GM19397 (cell line): ENCODE data around the gene FBXL13.
A peak's percentile ranks its signal among the peaks of the same experiment; 100 is the strongest.
"Not testable (repeated sequence)": the region's sequence is repeated elsewhere in the genome, so short reads cannot be mapped to it uniquely, and the experiment has no call there.

Experiments used
- ATAC-seq: cut with Tn5 transposase; IDR thresholded peaks from one replicate; pipeline ENCODE4 v1.9.1; 2021; ENCODE audit warnings: mild to moderate bottlenecking, moderate library complexity; ENCODE audit not compliant: unreplicated experiment

Gene FBXL13

DNA sequence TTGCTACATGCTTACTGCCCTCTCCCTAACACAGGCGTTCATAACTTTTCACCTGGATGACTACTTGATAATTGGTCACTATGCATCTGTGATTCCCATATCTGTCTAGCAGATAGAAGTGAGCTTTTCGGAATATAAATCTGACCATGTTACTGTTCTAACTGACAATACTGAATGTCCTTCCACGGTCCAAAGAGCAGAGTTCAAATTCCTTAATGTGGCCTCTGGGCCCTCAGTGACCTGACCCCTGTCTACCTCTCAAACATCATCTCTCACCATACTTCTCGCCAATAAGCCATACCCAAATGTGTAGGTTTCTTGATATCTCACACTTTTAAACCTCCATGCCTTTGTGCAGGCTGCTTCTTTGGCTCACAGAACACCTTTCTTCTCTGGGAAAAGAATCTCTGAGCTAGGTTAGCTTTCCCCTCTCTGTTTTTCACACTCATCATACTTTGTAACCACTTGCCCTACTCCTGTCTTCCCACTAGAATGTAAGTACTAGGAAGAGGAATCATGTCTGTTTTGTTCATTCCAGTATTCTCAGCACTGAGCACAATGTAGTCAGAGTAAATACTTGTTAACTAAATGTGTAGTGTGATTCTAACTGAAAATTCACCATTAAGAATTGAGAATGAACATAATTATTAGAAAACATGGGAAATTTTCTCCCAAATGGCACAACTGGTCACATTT lies 201.0 kb downstream of the FBXL13 start:
- peak; percentile 26 for ATAC-seq

DNA sequence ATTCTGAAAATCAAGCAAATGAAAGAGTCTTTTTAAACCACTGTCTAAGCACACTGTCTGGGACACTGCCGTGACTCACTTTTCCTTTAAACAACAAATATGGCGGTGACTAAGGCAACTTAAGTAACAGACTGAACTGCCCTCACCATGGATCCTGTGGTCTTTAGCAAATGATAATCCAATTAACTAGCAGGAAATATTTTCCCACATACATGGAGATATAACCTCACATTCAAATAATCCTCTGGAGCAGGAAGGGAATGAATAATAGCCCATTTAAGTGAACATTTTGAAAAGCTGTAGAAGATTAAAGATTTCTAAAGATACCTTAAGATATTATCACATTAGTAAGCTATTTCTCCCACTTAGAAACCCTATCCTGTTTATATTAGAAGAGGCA lies 202.1 kb downstream of the FBXL13 start:
- no peak for ATAC-seq

DNA sequence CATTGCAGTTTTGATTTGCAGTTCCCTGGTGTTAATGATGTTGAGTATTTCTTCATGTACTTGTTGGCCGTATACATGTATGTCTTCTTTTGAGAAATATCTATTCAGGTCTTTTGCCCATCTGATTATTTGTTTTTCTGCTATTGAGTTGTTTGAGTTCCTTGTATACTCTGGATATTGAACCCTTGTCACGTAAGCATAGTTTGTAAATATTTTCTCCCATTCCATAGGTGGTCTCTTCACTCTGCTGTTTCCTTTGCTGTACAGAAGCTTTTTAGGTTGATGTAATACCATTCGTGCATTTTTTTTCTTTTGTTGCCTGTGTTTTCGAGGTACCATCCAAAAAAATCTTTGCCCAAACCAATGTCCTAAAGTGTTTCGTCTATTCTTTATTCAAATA lies 205.4 kb downstream of the FBXL13 start:
- ATAC-seq, result no peak

DNA sequence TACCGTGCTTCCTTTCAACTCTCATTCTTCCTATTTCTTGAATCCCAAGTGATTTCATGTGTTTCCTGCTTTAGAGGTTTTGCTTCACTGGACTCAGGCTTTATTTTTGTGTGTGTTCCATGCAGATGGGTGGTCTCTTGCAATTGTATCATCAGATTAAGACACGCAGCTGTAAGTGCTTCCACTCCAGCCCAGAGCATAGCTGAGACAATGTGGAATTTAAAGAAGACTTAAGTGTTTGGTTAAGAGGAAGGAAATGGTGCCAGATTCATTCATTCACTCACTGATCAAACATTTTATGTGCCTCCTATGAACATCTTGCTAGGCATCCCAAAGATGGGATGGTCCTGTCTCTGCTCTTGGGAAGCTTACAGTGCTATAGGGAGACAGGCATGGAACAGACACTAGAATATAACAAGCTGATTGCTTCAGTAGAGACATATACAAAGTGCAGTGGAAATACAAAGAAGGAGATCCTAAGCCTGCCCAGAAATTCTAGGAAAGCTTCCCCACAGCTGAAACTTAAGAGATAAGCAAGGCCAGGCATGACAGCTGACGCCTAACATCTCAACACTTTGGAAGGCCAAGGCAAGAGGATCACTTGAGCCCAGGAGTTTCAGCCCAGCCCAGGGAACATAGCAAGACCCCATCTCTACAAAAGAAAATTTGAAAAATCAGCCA lies 207.9 kb downstream of the FBXL13 start:
- ATAC-seq, result no peak

DNA sequence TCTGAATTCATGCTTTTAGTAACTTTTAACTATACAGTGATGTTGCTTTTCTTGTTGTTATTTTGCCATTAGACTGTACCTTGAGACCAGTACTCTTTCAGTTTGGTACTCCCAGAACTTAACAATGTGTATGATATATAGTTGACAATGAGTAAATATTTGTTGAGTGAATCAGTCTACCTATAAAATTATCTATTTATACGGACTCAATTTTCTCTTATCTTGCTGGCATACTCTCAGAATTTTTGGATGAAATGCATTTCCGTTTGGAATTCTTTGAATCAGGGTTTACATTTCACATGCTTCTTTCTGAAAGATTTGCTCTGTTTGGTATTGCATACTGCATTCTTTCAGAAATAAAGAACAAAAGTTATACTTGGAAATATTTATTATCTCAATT lies 209.6 kb downstream of the FBXL13 start:
- ATAC-seq, result no peak

DNA sequence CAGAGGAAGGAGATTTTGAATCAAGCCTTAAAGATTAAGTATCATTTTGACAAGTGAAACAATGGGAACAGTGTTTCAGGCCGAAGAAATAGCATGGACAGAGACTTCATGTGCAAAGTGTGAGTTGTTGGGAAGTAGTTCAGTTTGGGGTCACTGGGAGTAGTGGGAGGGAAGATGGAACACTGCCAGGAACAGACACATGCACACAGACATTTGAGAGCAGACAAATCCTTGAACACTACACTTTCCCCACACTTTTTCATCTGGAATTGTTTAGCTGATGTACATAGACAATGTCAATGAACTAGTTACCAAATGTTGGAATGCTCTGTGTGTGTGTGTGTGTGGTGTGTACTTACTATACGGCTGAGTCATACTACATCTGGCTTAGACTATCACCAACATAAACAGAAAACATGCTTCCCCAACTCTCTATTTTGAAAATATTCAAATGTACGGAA lies 214.2 kb downstream of the FBXL13 start:
- ATAC-seq, result no peak

DNA sequence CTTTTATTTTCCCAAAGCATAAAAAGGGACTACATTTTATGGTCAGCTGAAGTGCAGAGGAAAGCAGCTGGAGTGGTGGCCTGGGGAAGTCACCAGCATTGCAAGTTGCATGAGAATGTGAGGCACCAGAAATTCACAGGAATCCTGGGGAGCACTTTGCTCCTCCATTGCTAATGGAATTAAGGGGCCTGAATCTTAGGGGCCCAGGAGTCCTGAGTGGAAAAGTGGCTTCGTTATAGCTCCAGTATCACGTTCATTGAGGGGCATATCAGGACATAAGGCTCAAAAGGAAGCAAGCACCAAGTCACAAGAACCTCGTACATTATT lies 214.8 kb downstream of the FBXL13 start:
- no peak for ATAC-seq

DNA sequence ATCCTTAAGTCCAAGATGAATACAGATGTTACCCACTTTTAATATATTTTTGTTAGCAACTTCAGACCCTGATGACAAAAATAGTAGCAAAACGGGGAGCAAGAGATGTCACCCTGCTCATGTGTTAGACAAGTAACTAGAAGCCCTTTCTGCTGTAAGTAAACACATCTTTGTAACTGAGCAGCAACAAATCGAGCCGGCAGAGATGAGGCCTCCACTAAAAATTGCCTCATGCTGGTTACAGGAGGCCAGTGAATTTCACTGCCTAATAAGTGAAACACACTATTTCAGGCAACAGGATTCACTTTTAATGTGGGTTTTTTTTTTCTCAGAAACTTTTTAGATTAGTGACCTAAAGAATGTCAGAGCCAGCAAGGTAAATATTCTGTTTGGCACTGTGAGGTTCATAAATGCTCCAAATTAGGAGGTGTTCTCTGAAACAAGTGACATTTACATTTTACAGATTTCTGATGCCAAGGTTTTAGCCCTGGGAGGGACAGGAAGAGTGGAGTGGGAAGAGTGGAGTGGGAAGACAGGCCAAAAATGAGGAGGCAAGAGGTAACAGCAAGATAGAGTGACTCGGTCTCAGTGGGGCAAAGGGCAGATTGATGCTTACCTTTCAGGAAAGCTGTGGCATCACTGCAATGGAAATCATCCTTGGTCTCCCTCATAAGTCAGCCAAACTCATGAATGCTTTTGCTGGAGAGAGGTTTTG lies 215.4 kb downstream of the FBXL13 start:
- ATAC-seq, result no peak

DNA sequence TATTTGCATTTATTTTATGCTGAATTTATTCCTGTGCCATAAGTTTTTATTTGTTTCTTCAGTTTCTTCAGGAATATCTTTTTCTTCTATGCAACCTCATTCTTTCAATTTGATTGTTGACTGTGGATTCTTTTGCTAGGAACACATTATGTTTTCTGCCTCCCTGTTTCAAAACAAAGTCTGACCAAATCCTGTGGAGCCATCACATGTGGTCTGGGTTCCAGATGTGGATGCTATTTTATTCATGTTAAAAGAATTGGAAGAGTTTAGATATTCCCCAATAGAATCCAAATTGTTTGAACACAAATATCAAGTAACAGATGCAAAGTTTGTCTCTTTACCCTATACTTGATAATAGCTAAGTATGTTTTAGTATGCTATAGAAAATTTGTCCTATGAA lies 218.6 kb downstream of the FBXL13 start:
- ATAC-seq, result no peak

DNA sequence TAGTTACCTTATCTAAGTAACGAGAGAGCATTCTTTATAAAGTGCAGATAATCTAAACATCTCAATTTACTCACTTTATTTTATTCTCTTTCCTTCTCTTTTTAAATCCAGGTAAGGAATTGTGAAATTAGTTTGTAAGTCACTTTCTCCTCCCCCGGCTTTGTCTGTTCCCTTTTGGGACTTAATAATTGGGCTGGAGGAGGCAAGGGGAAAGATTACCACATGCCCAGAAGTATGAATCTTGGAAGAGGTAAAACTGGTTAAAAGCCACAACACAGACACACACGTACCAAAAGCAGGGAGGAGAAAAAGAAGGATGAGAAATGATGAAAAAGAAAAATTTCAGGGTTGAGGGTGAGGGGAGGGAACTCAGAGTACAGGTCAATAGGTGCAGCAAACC lies 225.1 kb downstream of the FBXL13 start:
- no peak for ATAC-seq

DNA sequence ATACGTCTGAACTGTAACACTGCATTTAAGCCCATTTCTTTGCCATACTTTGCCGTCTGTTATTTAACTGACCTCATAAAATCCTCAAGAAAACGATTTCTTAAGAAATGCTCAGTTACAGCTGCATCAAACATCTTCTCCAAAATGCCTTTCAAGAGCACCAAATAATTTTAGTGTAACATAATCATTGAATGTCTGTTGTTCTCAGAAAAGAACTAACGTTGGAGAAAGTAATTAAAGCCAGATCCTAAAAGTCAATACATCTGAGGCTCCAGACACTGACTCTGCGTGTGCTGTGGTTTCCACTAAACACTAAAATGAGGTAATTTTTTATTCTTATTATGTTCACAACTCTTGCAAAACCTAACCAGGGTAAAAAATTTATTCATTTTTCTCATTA lies 225.5 kb downstream of the FBXL13 start:
- ATAC-seq, result no peak

DNA sequence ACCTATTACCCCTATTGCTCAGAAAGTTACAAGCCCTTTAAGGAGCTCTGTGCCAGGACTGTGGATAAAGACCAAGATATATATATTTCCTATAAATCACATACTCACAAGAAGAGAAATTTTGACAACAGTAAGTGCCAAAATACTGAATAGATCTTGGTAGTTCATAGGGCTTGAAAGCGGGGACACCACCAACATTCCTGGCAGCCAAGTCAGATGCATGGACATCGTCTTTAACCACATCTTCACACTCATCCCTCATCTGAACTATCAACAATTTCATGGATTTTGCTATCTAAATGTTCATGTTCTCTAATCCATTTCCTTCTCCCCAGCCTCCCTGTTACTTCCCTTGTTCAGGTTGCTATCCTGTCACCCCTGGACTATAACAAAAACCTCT lies 229.2 kb downstream of the FBXL13 start:
- ATAC-seq, result no peak

DNA sequence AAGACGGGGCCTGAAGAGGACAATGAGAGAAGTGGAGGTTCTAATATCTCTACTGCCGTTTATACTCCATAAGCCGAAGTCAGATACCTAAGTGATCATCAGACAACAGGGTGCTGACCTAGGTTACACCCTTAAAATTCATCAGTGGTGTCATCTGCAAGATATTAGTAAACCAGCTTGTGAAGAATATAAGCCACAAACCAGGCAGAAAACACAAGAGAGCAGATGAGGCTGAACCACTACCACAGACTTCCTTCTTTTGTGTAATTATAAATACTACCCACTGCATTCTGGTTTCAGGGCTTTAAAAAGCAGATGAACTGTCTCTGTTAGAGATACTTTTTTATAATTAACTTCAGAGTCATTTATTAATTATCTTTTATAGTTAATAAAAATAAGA lies 230.7 kb downstream of the FBXL13 start:
- peak; percentile 60 for ATAC-seq

DNA sequence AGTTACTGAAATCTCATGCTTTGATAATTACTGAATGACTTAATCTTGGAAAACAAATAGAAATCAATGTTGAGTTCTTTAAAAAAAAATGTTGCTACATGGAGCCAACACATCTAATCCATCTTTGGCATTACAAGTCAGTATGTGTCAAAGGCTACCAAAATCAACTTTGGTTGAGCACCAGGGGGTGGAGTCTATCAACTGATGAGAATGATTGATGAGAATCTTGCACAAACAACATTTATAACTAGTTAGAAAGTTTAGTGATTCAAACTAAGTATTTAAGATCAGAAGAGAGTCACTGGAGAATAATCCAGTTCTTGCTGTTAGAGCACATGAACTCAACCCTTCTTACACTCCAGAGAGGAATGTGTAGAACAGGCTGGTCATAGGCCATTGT lies 232.3 kb downstream of the FBXL13 start:
- no peak for ATAC-seq

DNA sequence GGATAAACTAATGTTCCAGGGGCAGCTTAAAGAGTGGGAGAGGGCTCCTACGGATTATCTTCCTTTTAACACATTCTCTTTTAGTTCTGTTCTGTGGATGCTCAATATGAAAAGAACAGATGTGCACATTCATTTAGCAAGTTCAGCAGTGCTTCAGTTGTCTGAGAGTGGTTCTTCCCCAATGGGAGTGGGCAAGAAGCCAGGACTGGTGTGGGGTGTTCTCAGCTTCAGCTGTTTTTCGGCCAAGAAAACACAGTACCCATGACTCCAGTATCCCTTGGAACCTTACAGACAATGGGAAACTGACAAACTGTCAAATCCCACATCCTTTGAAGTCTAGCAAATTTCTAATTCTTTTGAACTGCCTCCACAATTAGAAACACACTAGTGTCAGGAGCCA lies 233.3 kb downstream of the FBXL13 start:
- no peak for ATAC-seq

DNA sequence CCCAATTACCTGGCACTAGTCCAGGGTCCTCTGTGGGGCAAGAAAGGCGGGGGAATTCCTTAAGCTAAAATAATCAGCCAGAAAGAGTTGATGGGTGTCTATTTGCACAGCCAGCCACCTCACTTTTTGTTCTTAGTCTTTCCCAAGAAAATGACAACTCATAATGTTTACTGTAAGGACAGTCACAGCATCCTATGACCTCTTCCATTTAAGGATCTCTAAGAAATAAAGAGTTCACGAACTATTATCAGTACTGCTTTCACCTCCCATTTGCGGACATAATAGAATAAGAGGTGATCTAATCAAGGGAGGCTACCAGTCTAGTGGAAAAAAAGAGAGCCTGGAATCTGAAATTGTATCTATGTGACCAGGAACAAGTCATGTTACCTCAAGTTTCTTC lies 234.2 kb downstream of the FBXL13 start:
- ATAC-seq, result no peak

DNA sequence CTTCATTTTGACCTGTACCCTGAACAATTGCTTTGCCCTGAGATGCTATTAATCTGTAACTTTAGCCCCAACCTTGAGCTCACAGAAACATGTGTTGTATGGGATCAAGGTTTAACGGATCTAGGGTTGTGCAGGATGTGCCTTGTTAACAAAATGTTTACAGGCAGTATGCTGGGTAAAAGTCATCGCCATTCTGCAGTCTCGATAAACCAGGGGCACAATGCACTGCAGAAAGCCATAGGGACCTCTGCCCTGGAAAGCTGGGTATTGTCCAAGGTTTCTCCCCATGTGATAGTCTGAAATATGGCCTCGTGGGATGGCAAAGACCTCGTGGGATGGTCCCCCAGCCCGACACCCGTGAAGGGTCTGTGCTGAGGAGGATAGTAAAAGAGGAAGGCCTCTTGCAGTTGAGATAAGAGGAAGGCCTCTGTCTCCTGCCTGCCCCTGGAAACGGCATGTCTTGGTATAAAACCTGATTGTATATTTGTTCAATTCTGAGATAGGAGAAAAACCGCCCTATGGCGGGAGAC lies 236.0 kb downstream of the FBXL13 start:
- not testable (repeated sequence) for ATAC-seq

DNA sequence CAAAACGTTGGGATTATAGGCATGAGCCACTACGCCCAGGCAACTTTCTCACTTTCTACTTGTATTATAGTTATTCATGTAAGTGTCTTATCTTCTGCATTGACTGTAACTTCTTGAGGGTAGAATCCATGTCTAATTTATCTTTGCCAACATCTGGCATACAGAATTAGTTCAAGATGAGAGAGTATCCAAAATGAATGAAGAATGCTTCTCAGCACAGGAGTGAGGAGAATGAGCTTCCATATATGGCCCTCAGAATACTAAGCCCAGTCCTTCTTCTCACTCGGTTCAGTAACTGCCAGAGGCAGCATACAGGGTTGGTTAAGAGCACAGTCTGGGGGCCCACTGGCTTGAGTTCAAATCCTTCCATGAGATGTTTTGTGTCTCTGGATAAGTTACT lies 236.8 kb downstream of the FBXL13 start:
- ATAC-seq, result no peak

DNA sequence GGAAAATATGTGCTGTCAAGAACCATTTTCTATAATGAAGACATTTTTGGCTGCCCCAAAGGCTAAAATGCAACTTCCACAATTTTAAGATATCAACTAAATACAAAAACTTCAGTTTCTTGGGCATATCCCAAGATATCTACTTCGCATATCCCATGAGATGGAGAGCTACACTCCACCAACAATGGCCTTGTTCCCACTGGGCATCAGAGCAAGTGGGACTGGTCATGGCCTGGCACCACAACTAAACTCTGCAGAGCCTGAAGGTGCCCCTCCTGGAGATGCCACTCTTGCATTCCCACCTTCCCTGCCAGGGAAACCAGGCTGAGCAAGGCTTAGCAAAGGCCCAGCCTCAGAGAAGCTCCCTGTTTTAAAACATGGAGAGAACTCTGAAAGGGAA lies 237.6 kb downstream of the FBXL13 start:
- no peak for ATAC-seq

DNA sequence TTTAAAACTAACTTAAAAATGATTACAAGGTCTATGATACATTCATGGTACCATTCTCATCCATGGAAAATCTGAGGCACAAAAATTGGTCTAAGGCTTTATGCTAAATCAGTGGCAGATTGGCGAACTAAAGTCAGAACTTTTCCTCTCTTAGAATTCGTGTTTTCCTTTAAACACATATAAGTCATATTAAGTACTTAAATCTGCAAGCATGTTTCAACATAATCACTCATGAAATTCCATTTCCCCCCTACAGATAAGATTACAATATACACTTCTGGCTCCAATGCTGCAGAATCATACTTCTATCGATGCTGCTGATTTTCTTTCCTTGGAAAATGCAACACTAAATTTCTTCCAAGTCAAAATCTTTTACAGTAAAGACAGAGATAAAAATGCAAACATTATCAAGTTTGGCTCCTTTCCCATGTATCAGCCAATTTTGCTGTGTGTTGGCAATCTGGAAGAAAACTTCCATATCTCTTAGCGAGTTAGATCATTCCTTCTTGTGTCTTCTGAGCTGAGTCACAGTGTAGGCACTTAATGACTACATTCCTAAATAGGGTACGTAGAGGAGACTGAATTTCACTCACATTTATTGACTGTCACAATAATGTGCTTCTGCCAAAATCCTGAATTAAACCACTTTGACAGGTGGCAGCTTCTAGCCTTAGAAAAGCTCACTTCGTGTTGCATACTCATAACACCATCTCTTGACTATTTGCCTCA lies 238.2 kb downstream of the FBXL13 start:
- ATAC-seq, result no peak

DNA sequence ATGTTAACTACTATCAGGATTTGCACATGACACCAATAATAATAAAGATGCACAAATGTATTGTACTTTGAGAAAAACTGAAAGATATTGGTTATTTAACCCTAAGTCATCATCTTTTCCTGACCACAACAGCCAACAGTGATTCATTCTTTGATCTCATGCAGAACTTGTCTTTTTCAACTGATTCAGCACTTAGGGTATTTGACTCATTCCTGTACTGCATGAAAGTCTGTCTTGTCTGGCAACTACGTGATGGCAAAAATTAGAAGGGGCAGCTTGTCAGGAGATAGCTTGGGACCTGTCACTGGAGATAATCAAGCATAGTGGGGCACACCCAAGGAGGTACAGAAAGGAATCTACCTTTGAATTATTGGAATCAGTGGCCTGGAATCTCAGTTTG lies 239.6 kb downstream of the FBXL13 start:
- ATAC-seq, result no peak
